Activated naive CD4-positive, alpha-beta T cell treated with anti-CD3 and anti-CD28 coated beads, Interleukin-2, amount 50 U/mL, for 24 hours (primary cell): Measurements from ENCODE around the gene CFAP54.

Experiments used
- H3K27ac Mint-ChIP-seq: one replicate; pipeline ENCODE4 v1.8.0; 2021; ENCODE audit warnings: mild to moderate bottlenecking, mixed read lengths
- H3K27me3 Mint-ChIP-seq: one replicate; pipeline ENCODE4 v1.8.0; 2021; ENCODE audit warnings: mixed read lengths
- H3K36me3 Mint-ChIP-seq: one replicate; pipeline ENCODE4 v1.8.0; 2021; ENCODE audit warnings: mixed read lengths
- H3K4me1 Mint-ChIP-seq: one replicate; pipeline ENCODE4 v1.8.0; 2021; ENCODE audit warnings: mixed read lengths
- H3K4me3 Mint-ChIP-seq: one replicate; pipeline ENCODE4 v1.8.0; 2021; ENCODE audit warnings: mild to moderate bottlenecking, mixed read lengths
- H3K9me3 Mint-ChIP-seq: one replicate; pipeline ENCODE4 v1.8.0; 2021; ENCODE audit warnings: mixed read lengths

The CFAP54 gene

DNA sequence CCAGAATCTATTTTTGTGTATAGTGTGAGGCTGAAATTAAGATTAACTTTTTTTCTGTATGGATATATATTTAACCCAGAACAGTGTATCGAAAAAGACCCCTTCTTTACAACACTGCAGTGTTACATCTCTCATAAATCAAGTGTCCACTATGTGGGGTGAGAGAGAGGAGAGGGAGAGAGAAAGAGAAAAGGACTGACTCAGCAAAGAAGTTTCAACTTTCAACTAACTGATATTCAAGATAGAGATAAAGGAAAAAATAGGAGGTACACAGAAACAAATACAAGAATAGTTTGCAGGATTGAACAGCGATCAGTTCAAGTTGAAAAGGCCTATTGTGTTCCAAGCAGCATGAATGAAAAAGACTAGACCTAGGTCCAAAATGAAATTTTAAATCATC, 291.0 kb downstream of the CFAP54 start:
- H3K9me3 Mint-ChIP-seq, result no peaks in the 10 kb centered on the region
- no peaks in the 10 kb centered on the region for H3K27me3 Mint-ChIP-seq
- no peaks in the 10 kb centered on the region for H3K36me3 Mint-ChIP-seq
- no peaks in the 10 kb centered on the region for H3K4me1 Mint-ChIP-seq
- H3K4me3 Mint-ChIP-seq, result no peak overlapping the region
- H3K27ac Mint-ChIP-seq, result no peak overlapping the region

DNA sequence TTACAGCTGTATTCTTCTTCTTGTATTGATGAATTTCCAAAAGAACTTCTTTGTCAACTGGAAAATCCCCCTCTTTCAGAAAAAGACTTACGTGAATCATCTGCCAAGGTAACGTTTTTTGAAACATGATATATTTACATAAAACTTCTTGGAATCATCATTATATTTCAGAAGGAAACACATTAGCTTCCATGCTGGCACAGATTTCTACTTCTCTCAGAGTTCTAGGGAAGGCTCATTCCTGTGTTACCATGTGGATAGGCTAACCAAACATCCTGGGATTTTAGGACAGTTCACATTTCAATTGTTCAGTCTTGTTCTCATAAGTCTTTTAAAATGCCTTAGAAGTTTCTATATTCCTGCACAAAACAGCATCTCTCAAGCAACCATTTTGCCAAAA, 297.4 kb downstream of the CFAP54 start:
- Mint-ChIP-seq H3K27me3 (peaks cover 1% of the 10 kb centered on the region), H3K9me3 (no peaks in the 10 kb centered on the region), H3K36me3 (no peaks in the 10 kb centered on the region)

DNA sequence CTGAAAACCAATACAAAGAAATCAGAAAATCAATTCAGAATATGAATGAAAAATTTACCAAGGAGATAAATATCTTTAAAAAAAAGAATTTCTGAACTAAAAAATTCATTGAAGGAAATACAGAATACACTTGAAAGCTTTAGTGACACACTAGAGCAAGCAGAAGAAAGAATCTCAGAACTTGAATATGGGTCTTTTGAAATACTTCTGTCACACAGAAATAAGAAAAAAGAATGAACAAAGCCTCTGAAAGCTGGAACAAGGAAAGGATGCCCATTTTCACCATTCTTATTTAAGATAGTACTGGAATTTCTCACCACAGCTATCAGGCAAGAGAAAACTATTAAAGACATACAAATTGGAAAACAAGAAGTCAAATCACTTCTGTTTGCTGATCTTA, 314.6 kb downstream of the CFAP54 start:
- H3K9me3 Mint-ChIP-seq, result peaks cover 14% of the 10 kb centered on the region

More for the DNA sequence above, 297.4 kb downstream of the CFAP54 start:
- Mint-ChIP-seq H3K4me3 (no peak overlapping the region), H3K27ac (no peak overlapping the region), H3K4me1 (no peaks in the 10 kb centered on the region)

DNA sequence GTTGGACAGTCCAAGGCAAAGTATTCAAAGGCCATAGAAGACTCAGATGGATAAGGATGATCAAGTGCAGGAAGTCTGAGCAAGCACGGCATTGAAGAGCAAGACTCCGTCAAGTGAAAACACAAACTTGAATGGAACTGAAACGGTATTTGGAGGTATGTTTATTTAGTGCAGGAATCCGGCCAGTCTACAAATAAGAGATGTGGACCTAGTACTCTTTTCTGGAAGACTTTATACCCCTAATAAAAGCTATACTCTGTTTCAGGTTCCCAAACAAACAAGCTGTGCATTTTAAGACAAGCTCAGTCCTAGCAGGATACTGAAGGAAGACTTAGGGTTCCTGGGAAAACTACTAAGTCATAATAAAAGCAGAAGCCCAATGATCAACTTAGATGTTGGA, 316.9 kb downstream of the CFAP54 start:
- Mint-ChIP-seq H3K4me1 (no peaks in the 10 kb centered on the region), H3K4me3 (no peak overlapping the region), H3K27ac (no peak overlapping the region), H3K27me3 (peaks cover 3% of the 10 kb centered on the region), H3K36me3 (peaks cover 2% of the 10 kb centered on the region), H3K9me3 (peaks cover 21% of the 10 kb centered on the region)

More for the DNA sequence above, 314.6 kb downstream of the CFAP54 start:
- Mint-ChIP-seq H3K4me1 (no peaks in the 10 kb centered on the region), H3K4me3 (no peak overlapping the region), H3K27ac (no peak overlapping the region), H3K27me3 (peaks cover 11% of the 10 kb centered on the region), H3K36me3 (peaks cover 2% of the 10 kb centered on the region)

DNA sequence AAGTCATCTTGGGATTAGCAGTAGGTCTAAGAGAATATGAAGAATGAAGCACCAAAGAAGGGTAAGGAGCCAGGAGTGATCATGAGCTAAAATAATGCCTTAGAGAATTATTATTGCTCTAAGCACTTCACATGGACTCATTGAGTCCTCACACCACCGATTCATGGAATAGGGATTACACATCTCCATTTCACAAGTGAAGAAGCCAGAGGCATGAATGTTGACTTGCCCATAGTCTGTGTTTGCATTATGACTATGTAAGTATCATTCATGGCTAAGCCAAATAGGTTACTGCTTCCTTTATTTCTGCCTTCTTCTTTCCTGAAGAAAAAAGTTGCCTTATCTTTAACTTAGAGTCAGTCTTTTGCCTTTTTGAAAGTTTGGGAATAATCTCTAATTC, 318.4 kb downstream of the CFAP54 start:
- Mint-ChIP-seq H3K27me3 (peaks cover 3% of the 10 kb centered on the region), H3K9me3 (peaks cover 21% of the 10 kb centered on the region), H3K27ac (no peak overlapping the region), H3K4me3 (no peak overlapping the region), H3K36me3 (peaks cover 2% of the 10 kb centered on the region), H3K4me1 (no peaks in the 10 kb centered on the region)

DNA sequence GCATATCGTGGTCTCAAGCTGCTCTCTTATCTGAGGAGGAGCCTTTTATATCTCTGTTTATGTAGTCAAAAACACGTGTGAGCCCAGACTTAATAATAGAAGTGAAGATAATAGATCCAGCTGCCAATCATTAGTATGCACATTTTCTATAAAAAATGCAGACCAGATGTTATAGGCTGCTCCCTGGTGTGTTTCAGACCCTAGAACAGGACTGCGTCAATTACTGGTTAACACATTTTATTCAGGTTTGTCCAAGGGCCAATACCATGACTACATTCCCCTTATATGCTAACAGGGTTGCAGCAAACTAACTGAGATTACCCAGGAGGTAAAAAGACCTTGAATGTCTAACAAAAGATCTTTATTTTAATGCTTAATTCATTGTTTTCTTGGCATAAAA, 319.2 kb downstream of the CFAP54 start:
- H3K27ac Mint-ChIP-seq, result no peak overlapping the region
- peaks cover 2% of the 10 kb centered on the region for H3K36me3 Mint-ChIP-seq
- no peaks in the 10 kb centered on the region for H3K4me1 Mint-ChIP-seq
- H3K9me3 Mint-ChIP-seq, result peaks cover 21% of the 10 kb centered on the region
- H3K4me3 Mint-ChIP-seq, result no peak overlapping the region
- peaks cover 3% of the 10 kb centered on the region for H3K27me3 Mint-ChIP-seq

DNA sequence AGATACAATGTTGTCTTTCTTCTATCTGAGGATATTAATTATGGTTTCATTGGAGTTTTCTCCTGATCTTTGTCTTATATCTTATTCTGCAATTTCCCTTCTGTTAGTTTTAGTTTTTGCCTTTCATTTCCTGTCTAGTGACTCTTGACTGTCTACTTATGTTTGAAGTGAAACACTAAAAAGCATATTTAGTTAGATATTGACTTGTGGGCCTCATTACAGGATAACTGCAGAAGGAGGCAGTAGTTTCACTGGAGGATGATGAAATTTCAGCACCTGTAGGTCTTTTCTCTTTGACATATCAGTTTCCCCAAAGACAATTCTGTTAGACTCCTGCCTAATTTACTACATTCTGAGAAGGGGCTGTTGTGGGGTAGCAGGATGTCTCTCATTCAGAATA, 320.1 kb downstream of the CFAP54 start:
- no peak overlapping the region for H3K4me3 Mint-ChIP-seq
- H3K4me1 Mint-ChIP-seq, result no peaks in the 10 kb centered on the region
- peaks cover 16% of the 10 kb centered on the region for H3K9me3 Mint-ChIP-seq
- no peak overlapping the region for H3K27ac Mint-ChIP-seq
- peaks cover 3% of the 10 kb centered on the region for H3K27me3 Mint-ChIP-seq
- H3K36me3 Mint-ChIP-seq, result no peaks in the 10 kb centered on the region

DNA sequence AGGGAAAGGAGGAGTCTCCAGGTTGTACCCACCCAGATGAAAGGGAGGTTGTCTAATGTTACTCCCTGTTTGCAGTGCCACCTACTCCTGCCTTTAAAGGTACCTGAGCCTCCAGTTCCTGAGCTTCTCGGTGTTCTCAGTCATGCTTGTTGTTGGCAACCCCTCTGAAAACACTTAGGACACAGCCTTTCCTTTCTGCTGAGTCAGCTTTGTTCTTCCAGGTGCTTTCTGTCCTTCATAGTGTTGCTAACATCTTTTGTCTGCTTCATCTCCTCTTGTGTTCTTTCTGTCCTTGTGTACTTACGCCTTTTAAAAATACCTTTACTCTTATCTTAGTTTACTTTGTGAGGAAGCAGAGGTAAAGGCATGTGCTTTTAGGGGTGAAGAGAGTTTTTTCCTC, 320.7 kb downstream of the CFAP54 start:
- H3K27ac Mint-ChIP-seq, result no peak overlapping the region
- no peak overlapping the region for H3K4me3 Mint-ChIP-seq
- H3K4me1 Mint-ChIP-seq, result no peaks in the 10 kb centered on the region
- H3K27me3 Mint-ChIP-seq, result peaks cover 3% of the 10 kb centered on the region
- no peaks in the 10 kb centered on the region for H3K36me3 Mint-ChIP-seq
- peaks cover 13% of the 10 kb centered on the region for H3K9me3 Mint-ChIP-seq

DNA sequence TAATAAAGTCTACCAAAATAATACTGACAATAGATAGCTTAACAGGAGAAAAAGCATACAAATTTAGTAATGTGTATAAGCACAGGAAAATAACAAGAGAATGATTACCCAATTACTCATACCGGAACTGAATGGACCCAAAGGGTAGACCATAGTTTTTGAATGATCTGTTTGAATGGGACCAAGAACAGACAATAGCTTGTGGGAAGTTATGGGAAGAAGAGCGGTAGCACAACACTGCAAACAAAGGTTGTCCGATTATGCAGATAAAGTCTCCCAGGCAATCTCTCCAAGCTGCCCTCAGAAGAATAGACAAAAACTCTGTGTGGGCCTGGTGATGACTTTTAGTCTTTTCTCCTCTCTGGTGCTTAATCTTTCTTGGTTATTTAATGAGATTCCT, 321.1 kb downstream of the CFAP54 start:
- Mint-ChIP-seq H3K36me3 (no peaks in the 10 kb centered on the region), H3K9me3 (peaks cover 9% of the 10 kb centered on the region), H3K4me3 (no peak overlapping the region), H3K27ac (no peak overlapping the region), H3K27me3 (peaks cover 3% of the 10 kb centered on the region), H3K4me1 (no peaks in the 10 kb centered on the region)

DNA sequence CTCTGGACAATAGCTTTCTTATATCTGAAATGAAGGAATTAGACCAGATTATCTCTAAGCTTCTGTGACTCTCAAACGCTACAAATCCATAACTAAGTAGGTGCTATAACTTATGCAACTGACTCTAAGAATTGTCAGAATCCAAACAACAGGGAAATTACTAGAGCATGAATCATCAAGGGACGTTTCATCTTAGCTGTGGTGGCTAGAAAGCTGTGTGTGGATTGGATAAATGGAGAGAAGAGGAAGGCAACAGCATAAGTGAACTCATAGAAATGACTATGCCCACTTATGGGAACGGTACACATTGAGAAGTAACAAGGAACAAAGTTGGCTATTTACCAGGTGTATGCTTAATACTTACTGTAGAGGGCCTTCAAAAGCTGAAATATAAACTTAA, 321.7 kb downstream of the CFAP54 start:
- Mint-ChIP-seq H3K9me3 (peaks cover 8% of the 10 kb centered on the region), H3K27me3 (peaks cover 3% of the 10 kb centered on the region), H3K27ac (no peak overlapping the region), H3K36me3 (no peaks in the 10 kb centered on the region), H3K4me1 (no peaks in the 10 kb centered on the region), H3K4me3 (no peak overlapping the region)

DNA sequence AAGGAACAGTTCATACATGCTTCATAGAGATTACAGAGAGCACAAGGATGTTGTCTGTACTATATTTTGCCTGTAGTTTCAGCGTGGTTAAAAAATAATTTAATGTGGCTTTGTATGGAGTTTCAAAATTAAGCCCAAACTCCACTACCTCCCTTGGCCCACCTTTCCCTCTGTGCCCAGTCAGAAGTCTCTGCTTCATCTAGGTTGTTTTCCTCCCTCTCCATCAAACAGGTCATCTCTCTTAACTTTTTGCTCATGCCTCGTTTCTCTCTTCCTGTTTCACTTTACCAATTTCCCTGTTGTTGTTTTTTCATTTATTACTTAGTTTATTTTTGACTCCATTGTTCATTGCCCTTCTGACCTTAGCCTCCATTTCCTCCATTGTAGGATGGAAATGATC, 322.8 kb downstream of the CFAP54 start:
- Mint-ChIP-seq H3K27ac (no peak overlapping the region), H3K4me3 (no peak overlapping the region), H3K4me1 (no peaks in the 10 kb centered on the region), H3K27me3 (peaks cover 3% of the 10 kb centered on the region), H3K9me3 (peaks cover 8% of the 10 kb centered on the region), H3K36me3 (no peaks in the 10 kb centered on the region)

DNA sequence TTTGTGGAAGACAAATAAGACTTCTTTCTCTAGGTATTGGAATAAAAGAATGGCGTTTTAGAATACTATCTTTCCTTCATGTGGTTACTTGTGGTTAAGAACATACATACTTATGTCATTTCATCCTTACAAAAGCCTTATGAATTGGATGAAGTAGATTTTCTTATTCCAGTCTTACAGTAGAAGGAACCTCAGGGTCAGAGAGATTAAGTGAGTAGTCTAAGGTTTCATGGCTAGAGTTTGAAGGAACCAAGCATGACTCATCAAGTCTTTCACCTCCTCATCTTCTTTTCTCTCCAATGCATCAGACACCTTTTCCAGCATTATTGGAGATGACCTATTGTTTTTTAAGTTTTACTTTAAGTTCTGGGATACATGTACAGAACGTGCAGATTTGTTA, 324.8 kb downstream of the CFAP54 start:
- Mint-ChIP-seq H3K36me3 (no peaks in the 10 kb centered on the region), H3K27ac (no peak overlapping the region), H3K9me3 (peaks cover 5% of the 10 kb centered on the region), H3K4me1 (no peaks in the 10 kb centered on the region), H3K27me3 (peaks cover 3% of the 10 kb centered on the region), H3K4me3 (no peak overlapping the region)

DNA sequence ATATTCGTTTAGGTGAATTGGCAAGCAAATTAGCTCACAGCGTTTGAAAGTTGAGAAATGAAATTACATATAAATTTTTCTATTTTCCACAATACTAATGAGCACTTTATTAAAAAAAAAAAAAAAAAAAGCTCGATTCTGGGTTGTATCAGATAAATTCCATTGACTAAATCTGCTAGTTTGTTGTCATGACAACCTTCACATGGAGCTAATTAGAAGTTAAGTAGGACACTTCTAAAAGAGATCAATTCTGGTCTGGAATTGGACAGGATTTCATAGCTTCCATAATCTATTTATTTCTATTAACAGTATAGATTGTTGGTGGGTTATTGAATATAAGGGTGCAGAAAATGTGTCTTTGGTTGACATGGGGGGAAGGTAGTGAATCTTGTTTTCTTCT, 332.2 kb downstream of the CFAP54 start:
- H3K4me3 Mint-ChIP-seq, result no peak overlapping the region
- peaks cover 9% of the 10 kb centered on the region for H3K9me3 Mint-ChIP-seq
- peaks cover 6% of the 10 kb centered on the region for H3K27me3 Mint-ChIP-seq
- no peaks in the 10 kb centered on the region for H3K4me1 Mint-ChIP-seq
- no peak overlapping the region for H3K27ac Mint-ChIP-seq
- H3K36me3 Mint-ChIP-seq, result no peaks in the 10 kb centered on the region

DNA sequence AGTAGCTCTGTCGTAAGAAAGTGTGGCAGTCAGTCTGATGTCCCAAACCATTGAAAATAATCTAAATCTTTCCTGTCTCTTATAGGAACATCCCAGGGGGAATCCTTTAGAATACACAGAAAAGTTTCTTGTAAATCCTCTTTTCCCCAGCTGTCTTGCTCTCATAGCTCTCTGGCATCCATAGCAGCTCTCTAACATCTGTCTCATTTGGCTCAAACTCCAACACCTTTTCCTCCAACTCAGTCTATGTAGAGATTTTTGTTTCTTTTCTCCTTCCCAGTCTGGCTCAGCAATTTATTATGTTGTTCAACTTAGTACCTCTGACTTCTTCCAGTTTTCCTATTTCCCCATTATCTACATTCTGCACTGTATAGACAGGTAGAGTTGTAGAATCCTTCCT, 333.3 kb downstream of the CFAP54 start:
- Mint-ChIP-seq H3K4me1 (no peaks in the 10 kb centered on the region), H3K9me3 (peaks cover 9% of the 10 kb centered on the region), H3K4me3 (no peak overlapping the region), H3K27me3 (peaks cover 6% of the 10 kb centered on the region), H3K27ac (no peak overlapping the region), H3K36me3 (no peaks in the 10 kb centered on the region)

DNA sequence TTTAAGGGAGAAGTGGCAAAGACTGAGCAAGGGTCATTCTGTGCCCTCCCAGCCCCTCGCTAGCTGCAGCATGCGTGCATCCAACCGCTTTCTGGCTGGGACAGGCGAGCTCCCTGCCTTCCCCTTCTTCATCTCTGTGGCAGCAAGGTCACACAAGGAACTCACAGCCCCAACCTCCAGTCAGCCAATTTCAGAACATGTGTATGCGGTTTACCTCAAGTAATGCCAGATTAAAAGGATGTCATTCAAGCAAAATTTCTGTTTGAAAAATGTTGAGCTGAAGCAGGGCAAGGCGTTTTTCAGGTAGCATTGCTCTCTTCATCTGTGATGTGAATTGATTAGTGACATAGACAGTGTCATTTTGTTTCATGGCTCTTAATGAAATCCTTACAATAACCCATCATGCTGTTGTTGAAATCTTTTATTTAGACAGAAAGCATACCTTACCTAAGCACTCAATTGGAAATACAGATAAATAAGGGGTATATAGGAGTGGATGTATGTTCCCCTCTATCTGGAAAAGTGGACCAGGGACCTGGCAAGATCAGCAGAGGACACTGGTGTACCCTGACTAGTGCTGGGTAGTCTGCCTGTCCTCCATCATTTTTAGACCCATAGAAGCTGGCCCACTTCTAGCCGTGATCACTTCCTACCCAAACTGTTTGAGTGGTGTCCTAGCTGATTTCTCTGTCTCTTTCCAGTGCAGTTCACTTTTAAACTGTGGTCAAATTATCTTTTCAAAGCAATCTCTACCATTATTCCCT, 334.9 kb downstream of the CFAP54 start:
- Mint-ChIP-seq H3K27ac (no peak overlapping the region), H3K36me3 (no peaks in the 10 kb centered on the region), H3K4me1 (no peaks in the 10 kb centered on the region), H3K9me3 (peaks cover 8% of the 10 kb centered on the region), H3K27me3 (peaks cover 6% of the 10 kb centered on the region), H3K4me3 (no peak overlapping the region)

DNA sequence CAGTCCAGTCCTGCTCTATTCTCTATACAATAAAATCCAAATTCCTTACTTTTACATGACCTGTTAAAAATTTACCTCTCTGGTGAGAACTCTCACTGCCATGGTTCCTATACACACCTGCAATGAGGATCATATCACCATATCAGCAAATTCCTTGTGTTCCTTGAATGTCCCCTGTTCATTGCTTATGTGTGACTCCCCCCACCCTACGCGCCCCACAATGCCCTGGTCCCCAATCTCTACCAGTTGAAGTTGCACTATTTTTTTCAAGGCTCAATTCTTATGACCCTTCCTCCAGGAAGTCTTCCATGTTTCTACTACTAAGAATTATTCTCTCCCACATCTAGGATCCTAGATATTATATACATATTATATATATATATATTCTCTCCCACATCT, 335.5 kb downstream of the CFAP54 start:
- no peaks in the 10 kb centered on the region for H3K36me3 Mint-ChIP-seq
- H3K27ac Mint-ChIP-seq, result no peak overlapping the region
- H3K4me3 Mint-ChIP-seq, result no peak overlapping the region
- peaks cover 2% of the 10 kb centered on the region for H3K27me3 Mint-ChIP-seq
- no peaks in the 10 kb centered on the region for H3K4me1 Mint-ChIP-seq
- peaks cover 2% of the 10 kb centered on the region for H3K9me3 Mint-ChIP-seq
